Esophagus squamous epithelium (tissue), 5 donors: ENCODE measurements around the gene PARD3. TPM values are rescaled to one million over a fixed set of nuclear protein-coding genes. Genes with fewer than 3 reads are reported as not detected.

Source experiments
- DNase-seq: peaks from one replicate; lab custom pipeline; 2025; lab: John Stamatoyannopoulos, UW
- H3K27ac ChIP-seq, 4 donors: fragments of 200-600 bp; sonication (generic); one replicate each; pipeline ENCODE4 v1.5.1; 2016 to 2019; ENCODE audit warnings: mild to moderate bottlenecking in 1 of 4
- H3K27me3 ChIP-seq, 4 donors: fragments of 200-600 bp; sonication (generic); 1 replicate in 3 of 4; 2 replicates in 1 of 4; pipeline versions ENCODE4 v1.5.1 to v1.6.0; 2017 to 2021; ENCODE audit warnings: antibody characterized with exemption in 1 of 4
- H3K36me3 ChIP-seq, 3 donors: fragments of 200-600 bp; sonication (generic); one replicate each; pipeline ENCODE4 v1.5.1; 2016 to 2019
- H3K4me1 ChIP-seq, 3 donors: fragments of 200-600 bp; sonication (generic); one replicate each; pipeline ENCODE4 v1.5.1; 2017 to 2019
- H3K4me3 ChIP-seq, 4 donors: fragments of 200-600 bp; sonication (generic); 1 replicate in 3 of 4; 2 replicates in 1 of 4; pipeline ENCODE4 v1.5.1; 2016 to 2019; ENCODE audit warnings: mild to moderate bottlenecking in 2 of 4, moderate library complexity in 1 of 4
- H3K9me3 ChIP-seq, 3 donors: fragments of 200-600 bp; sonication (generic); one replicate each; pipeline ENCODE4 v1.5.1; 2016 to 2019
- CTCF ChIP-seq, 6 experiments: fragments of 450-650 bp in 4 of 6; fragments of 200-600 bp in 2 of 6; sonication (generic) in 2 of 6; IDR thresholded peaks; one replicate each; pipeline ENCODE4 v1.5.1; 2016 to 2019; ENCODE audit warnings: antibody characterized with exemption in 6 of 6, mild to moderate bottlenecking in 4 of 6, moderate library complexity in 4 of 6
- POLR2A ChIP-seq, 4 donors: fragments of 450-650 bp; IDR thresholded peaks; one replicate each; pipeline ENCODE4 v1.6.1; 2017; ENCODE audit warnings: antibody characterized with exemption in 4 of 4, mild to moderate bottlenecking in 4 of 4, moderate library complexity in 3 of 4
- WGBS, 2 donors: methylation state at CpG; one replicate each; pipeline ENCODE4 v1.1.5; 2018; 5-methylcytosine and 5-hydroxymethylcytosine counted together
- intact Hi-C: fragments of 100-400 bp; cut with DNase I; formaldehyde crosslinking; loops from one replicate; pipeline ENCODE4 v1.15.0; 2022
- total RNA-seq, 4 donors: library from RNA; depleted of rRNA; stranded (reverse); fragments of >200 nt; gene quantifications; one replicate each; pipeline ENCODE4 v1.1.0, GENCODE V29; 2016
- donor health status: DM: yes; HTN: yes; CAD: no.

Gene PARD3
- total RNA-seq, 4 donors from 2014 or later: 57.3 to 114 (median 81.7) TPM

- Histone ChIP-seq H3K27ac (no peak overlapping the region), H3K27me3 (no peaks in the 10 kb centered on the region), H3K9me3 (no peaks in the 10 kb centered on the region), H3K4me1 (peaks cover 0 to 10% (median 0%) of the 10 kb centered on the region in 3 donors), H3K4me3 (no peak overlapping the region), H3K36me3 (no peaks in the 10 kb centered on the region)
- TF ChIP-seq CTCF (IDR thresholded peaks at IDR 0.05): no peak
- TF ChIP-seq POLR2A (IDR thresholded peaks at IDR 0.05): no peak
- DNase-seq: no peak
- whole genome bisulfite sequencing, 2 donors: 91 to 99% methylated on average over 7 to 8 of the region's 8 CpGs
- intact Hi-C loops: no loop called here
Measured at GRCh38 chr10:34835908-34836508, 20.9 kb upstream of the PARD3 start.

GRCh38 chr10:34834274-34834673 is 19.2 kb upstream of the PARD3 start:
- TF ChIP-seq POLR2A (IDR thresholded peaks at IDR 0.05) (no peak), CTCF (IDR thresholded peaks at IDR 0.05) (no peak)
- no peak for DNase-seq
- H3K27me3 ChIP-seq: no peaks in the 10 kb centered on the region
- H3K36me3 ChIP-seq: no peaks in the 10 kb centered on the region
- H3K4me3 ChIP-seq: no peak overlapping the region
- H3K27ac ChIP-seq: no peak overlapping the region
- intact Hi-C loops: no loop called here
- peaks cover 0 to 10% (median 0%) of the 10 kb centered on the region in 3 donors for H3K4me1 ChIP-seq
- H3K9me3 ChIP-seq: no peaks in the 10 kb centered on the region
- 48% methylated on average over 5 of the region's 5 CpGs for WGBS, 2 donors

- Histone ChIP-seq H3K36me3 (no peaks in the 10 kb centered on the region), H3K4me3 (no peak overlapping the region), H3K27me3 (no peaks in the 10 kb centered on the region), H3K27ac (no peak overlapping the region), H3K4me1 (peaks cover 0 to 10% (median 0%) of the 10 kb centered on the region in 3 donors), H3K9me3 (no peaks in the 10 kb centered on the region)
- DNase-seq: no peak
- intact Hi-C loops: no loop called here
- TF ChIP-seq POLR2A (IDR thresholded peaks at IDR 0.05) (no peak), CTCF (IDR thresholded peaks at IDR 0.05) (no peak)
- 32% methylated on average over 13 of the region's 13 CpGs for WGBS, 2 donors
Measured at GRCh38 chr10:34830217-34830822, 15.2 kb upstream of the PARD3 start.

GRCh38 chr10:34826857-34827766 is 12.0 kb upstream of the PARD3 start:
- H3K9me3 ChIP-seq: no peaks in the 10 kb centered on the region
- DNase-seq: no peak
- TF ChIP-seq CTCF (IDR thresholded peaks at IDR 0.05) (no peak), POLR2A (IDR thresholded peaks at IDR 0.05) (no peak)
- intact Hi-C loops: no loop called here
- H3K27ac ChIP-seq: no peak overlapping the region
- no peak overlapping the region for H3K4me3 ChIP-seq
- no peaks in the 10 kb centered on the region for H3K36me3 ChIP-seq
- H3K4me1 ChIP-seq: peaks cover 0 to 3% (median 0%) of the 10 kb centered on the region in 3 donors
- no peaks in the 10 kb centered on the region for H3K27me3 ChIP-seq
- 70 to 78% methylated on average over 10 to 11 of the region's 11 CpGs for WGBS, 2 donors

GRCh38 chr10:34826221-34826620 is 11.1 kb upstream of the PARD3 start:
- Histone ChIP-seq H3K27me3 (no peaks in the 10 kb centered on the region), H3K9me3 (no peaks in the 10 kb centered on the region), H3K36me3 (no peaks in the 10 kb centered on the region), H3K4me1 (peaks cover 0 to 7% (median 0%) of the 10 kb centered on the region in 3 donors), H3K4me3 (no peak overlapping the region), H3K27ac (no peak overlapping the region)
- no peak for DNase-seq
- WGBS, 2 donors: 86 to 90% methylated on average over 6 of the region's 6 CpGs
- TF ChIP-seq CTCF (IDR thresholded peaks at IDR 0.05) (no peak), POLR2A (IDR thresholded peaks at IDR 0.05) (no peak)
- intact Hi-C loops: no loop called here
